Measurements from ENCODE around the gene BST1.
"Not testable (repeated sequence)": the region's sequence is repeated elsewhere in the genome, so short reads cannot be mapped to it uniquely, and the experiment has no call there.

The BST1 gene

GRCh38 chr4:15714141-15714540, 11.3 kb downstream of the BST1 start:
- no peak for DNase-seq

DNA sequence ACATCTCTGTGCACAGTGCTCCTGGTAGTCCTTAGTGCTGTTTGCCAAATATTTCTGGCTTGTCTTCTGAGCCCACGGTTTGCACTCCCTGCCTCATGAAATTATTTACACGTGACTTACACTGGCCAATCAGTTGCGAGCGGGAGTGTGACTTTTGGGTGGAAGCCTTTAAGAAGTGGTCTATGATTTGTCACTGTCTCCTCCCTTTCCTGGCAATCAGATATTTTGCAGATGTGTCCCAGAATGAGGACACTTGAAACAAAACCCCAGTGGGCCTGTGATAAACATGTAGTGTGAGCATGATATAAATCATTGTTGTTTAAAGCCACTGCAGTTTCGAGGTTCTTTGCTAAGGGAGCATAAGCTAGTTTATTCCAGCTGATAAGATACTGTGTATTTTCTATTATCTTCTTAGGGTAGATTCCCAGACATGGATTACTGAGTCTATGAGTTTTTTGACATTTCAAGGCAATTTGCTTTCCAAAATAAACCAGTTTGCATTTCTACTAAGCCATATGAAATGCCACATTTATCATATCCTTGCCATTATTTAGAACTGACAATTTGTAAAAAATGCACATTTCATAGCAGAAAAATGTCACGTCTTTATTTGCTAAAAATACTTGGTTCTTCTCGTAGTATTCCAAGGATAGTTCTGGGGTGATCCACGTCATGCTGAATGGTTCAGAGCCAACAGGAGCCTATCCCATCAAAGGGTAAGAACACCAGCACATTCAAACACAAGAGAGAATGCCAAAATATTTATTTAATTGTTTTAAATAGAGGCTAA, 12.0 kb downstream of the BST1 start:
- no peak for DNase-seq

DNA sequence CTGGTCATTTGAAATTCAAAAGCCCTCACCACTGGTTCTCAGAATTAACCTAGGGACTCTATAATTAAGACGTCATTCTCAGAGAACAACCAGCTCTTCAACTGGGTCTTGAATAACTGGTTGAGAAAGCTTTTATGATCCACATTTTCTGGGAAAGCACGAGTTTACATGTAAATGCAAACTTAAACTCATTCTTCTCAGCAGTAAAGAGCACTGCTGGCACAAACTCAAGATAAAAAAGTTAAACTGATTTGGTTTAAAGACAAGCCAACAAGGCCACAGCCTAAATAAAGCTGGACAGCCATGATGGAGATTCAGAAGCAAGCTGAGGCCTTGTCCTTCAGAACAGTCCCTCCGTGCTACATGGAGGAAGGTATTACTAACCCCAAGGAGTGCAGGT, 13.2 kb downstream of the BST1 start:
- DNase-seq, result no peak

GRCh38 chr4:15717086-15717485, 14.2 kb downstream of the BST1 start:
- DNase-seq, result no peak

DNA sequence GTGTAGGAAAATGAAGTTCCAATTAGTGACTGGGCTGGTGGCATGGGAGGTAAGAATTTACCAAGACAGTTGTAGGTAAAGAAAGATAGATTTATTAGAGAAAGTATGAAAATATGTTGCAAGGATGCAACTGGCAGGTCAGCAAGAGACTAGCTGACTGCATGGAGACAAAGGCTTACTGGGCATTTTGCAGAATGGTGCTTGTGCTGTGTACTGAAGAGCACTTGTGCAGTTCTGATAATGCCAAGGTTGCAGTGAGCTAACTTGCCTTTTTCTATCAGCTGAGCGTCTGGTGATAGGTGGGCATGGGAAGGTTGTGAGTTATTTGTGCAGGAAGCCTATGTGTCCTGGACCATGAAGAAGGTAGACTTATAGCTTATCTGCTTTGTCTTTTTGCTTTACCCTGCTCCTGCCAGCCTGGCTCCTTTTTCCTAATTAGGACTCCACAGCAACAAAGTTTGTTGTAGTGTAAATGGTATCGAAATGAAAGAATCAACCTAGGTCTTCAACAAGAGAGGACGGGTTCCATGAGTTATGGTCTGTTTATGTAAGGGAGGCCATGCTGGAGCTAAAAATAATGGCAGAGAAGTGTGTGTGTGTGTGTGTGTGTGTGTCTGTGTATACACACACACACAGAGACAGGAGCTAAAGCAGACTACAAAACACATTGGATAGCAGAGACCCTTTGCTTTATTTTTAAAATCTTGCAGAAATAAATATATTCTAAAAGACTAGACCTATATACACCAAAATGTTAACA, 15.0 kb downstream of the BST1 start:
- DNase-seq, result no peak

- no peak for DNase-seq
These were observed 15.6 kb downstream of the BST1 start for GRCh38 chr4:15718465-15718864.

DNA sequence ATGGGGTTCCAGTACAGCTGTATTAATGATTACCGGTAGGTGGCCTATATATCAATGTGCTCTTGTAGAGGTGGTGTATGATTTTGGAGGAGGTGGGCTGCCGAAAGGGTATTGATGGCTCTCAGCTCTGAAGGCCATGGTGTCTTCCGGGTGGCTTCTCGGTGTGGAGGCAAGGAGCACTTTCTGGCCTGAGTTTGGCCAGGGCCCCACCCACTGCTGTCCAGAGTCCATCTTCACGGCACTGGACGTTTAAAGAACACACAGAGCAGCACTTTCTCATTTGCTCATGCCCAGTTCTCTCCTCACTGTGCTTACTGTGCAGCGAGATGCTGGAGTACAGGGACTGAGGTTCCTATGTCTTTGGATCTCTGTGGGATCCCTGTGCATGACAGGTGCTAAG, 16.1 kb downstream of the BST1 start:
- no peak for DNase-seq

DNA sequence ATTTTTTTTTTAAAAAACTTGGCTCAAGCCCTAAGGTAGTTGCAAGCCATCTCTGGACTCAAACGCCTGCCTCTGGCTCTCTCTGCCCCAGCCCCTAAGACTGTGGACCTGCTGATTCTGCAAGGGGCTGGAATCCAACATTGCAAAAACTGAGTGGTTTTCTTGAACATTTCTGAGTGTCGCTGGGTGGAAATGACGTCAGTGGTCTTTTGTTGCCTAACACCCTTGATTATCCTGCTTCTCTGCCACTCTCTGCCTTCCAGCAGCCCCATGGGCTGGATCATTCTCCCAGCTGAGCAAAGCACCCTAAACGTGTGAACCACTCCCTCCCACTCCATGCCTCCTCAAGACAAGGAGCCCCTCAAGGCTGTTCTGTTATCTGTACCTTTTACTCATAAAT, 16.6 kb downstream of the BST1 start:
- no peak for DNase-seq

DNA sequence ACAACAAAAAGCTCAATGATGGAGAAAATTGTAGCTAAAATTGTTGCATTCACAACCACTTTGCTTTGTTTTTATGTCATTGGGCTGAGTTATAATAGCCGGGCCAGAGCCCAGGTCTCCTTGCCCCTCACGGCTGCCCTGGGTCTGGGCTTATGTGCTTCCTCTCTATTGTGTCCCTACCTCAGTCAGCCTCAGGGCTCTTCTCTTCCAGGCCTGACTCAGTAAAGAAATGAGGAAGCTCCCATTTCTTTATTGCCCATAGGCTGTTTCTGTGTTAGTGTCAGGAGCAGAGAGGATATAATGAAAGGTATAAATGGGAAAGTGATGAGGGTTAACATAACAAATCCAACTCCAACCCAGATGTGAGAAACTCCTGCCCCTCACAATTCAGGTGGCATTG, 18.0 kb downstream of the BST1 start:
- DNase-seq, result no peak

- no peak for DNase-seq
These were observed 22.7 kb downstream of the BST1 start for GRCh38 chr4:15725608-15726007.

GRCh38 chr4:15729910-15730533, 27.2 kb downstream of the BST1 start:
- DNase-seq, result no peak

DNA sequence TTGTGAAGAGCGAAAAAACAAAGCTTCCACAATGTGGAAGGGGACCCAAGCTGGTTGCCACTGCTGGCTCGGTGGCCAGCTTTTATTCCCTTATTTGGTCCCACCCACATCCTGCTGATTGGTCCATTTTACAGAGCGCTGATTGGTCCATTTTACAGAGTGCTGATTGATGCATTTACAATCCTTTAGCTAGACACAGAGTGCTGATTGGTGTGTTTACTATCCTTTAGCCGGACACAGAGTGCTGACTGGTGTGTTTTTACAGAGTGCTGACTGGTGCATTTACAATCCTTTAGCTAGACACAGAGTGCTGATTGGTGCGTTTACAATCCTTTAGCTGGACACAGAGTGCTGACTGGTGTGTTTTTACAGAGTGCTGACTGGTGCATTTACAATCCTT, 30.2 kb downstream of the BST1 start:
- DNase-seq, result not testable (repeated sequence)

GRCh38 chr4:15735536-15735935, 32.7 kb downstream of the BST1 start:
- no peak for DNase-seq

DNA sequence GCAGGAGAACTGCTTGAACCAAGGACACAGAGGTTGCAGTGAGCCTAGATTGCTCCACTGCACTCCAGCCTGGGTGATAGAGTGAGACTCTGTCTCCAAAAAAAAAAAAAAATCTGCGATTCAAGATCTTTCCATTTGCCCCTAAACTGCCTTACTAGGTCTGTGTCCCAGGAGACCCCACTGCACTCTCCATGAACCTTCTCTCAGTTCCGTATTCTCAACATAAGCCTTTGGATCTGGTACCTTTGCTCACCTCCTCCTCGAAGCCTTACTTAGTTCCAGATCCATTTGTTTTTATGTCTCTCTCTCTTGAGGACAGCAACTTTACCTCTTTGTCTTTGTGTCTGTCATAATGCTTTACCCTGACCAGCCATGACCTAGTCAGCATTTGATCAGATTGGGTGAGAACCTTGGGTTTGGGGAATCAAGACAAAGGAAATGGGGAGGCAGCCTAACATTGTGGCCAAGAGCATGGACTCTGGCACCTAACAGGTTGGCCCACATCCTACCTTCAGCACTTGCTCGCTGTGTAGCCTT, 33.7 kb downstream of the BST1 start:
- DNase-seq, result no peak

GRCh38 chr4:15737255-15737654, 34.4 kb downstream of the BST1 start:
- no peak for DNase-seq

GRCh38 chr4:15738877-15739276, 36.0 kb downstream of the BST1 start:
- no peak for DNase-seq

DNA sequence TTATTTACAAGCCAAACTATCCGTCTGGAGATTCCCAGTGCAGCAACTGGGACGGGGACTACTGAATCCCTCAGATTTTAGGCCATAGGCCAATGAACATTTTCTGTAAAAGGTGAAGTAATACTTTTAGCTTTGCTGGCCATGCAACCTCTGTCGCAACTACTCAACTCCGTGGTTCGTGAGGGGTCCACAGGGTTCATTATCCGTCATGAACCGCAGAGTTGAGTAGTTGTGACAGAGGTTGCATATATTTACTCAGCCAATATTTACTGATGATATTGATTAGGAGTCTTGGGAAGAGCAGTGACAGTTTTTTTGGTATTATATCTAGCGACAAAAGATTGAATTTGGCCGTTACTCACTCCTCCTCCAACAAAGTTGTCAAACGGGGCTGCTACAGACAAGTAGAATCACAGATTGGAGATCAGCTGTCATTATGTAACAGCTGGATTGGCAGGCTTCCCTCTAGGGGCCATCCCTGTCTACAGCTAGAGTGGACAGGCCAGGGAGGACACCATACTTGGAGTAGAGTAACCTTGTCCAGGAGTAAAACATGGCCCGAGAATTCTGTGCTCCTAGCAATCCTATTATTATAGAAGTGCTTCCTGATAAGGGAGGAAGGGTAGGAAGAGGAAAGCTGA, 38.0 kb downstream of the BST1 start:
- no peak for DNase-seq

GRCh38 chr4:15742083-15742582, 39.3 kb downstream of the BST1 start:
- DNase-seq, result no peak

GRCh38 chr4:15742637-15743036, 39.8 kb downstream of the BST1 start:
- no peak for DNase-seq

GRCh38 chr4:15744016-15744545, 41.2 kb downstream of the BST1 start:
- no peak for DNase-seq

DNA sequence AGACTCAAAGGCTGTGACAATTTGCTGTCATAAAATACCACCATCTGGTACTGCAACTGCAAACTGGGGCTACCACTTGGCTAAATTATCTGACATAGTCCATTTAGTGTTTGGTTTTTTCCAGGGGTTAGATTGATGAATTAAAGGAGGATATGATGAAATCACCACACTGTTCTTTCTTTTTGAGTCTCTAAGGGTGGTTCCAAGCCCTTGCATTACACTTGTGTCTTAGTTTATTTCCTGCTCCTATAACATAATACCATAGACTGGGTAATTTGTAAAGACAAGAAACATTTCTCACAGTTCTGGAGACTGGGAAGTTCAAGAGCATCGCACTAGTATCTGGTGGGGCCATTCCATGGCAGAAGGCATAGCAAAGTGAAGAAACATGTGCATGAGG, 43.2 kb downstream of the BST1 start:
- DNase-seq, result no peak

DNA sequence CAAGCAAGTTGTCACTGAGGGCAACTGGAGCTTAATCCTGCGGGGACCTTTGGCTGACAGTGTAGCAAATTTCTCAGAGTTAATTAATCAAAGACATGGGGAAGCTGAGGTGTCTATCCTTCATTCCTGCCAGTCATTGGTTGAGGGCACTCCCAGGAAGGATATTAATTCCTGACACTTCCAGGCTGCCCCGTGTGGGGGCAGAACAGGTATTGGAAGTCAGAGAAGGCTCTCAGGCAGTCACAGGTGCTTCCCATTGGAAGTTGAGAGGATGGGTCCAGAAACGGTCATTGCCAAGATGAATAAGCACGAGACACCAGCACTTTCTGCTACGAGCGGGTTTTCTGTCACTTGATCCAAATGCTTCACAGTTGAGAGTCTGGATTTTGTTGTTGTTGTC, 46.1 kb downstream of the BST1 start:
- DNase-seq, result no peak

GRCh38 chr4:15751153-15751552, 48.3 kb downstream of the BST1 start:
- DNase-seq, result no peak
